ENCODE results near the gene GRIK2.
"Not testable (repeated sequence)": the region's sequence is repeated elsewhere in the genome, so short reads cannot be mapped to it uniquely, and the experiment has no call there.

GRIK2 gene

DNA sequence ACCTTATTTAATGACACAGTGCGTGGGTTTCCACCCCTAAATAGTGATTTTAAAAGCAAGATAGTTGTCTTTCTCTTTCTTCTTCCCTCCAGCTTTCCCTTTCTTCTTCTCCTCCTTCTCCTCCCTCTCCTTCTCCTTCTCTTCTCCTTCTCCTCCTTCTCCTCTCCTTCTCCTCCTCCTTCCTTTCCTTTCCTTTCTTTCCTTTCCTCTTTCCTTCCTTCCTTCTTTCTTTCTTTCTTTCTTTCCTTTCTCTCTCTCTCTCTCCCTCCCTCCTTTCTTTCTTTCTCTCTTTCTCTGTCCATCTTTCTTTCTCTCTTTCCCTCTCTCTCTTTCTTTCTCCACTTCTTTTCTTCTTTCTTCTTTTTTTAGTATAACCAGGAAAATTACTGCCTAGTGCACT is 670.6 kb downstream of the GRIK2 start:
- no peak for DNase-seq (ENCODE audit: low spot score)
- no peak for TF ChIP-seq CTCF (IDR thresholded peaks at IDR 0.05; ENCODE audit: extremely low read depth, missing control alignments)

DNA sequence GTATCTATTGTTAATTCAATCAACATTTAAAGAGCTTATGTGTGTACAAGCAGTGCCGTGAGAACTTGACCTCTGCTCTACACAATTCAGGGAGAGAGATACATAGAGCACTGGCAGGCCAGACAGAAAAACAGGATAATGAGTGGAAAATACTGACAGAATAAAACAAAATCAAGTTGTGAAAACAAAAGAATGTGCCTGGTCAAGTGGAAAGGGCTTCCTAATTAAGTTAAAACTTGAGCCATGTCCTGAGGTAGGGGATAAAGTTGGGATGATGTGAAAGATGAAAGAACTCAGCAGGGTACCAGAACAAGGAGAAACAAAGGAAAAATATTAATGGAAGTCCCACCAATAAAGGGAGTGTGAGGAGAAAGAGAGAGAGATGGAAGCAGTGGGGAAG is 672.8 kb downstream of the GRIK2 start:
- no peak for DNase-seq (ENCODE audit: low spot score)
- no peak for TF ChIP-seq CTCF (IDR thresholded peaks at IDR 0.05; ENCODE audit: extremely low read depth, missing control alignments)

DNA sequence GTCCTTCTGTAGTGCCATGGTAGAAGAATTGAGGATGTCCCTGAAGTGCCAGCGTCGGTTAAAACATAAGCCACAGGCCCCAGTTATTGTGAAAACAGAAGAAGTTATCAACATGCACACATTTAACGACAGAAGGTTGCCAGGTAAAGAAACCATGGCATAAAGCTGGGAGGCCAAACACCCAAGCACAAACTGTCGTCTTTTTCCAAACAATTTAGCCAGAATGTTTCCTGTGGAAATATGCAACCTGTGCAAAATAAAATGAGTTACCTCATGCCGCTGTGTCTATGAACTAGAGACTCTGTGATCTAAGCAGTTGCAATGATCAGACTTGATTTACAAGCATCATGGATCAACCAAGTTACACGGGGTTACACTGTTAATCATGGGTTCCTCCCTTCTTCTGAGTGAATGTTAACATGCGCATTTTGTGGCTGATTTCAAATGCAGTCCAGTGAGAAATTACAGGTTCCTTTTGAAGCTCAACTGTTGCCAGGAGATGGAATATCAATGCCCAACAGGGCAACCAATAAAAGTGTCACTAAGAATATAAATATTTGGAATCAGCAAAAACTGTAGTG is 674.9 kb downstream of the GRIK2 start:
- DNase-seq (ENCODE audit: low spot score): no peak
- TF ChIP-seq CTCF (IDR thresholded peaks at IDR 0.05; ENCODE audit: extremely low read depth, missing control alignments): no peak

- no peak for DNase-seq (ENCODE audit: low spot score)
- TF ChIP-seq CTCF (IDR thresholded peaks at IDR 0.05; ENCODE audit: extremely low read depth, missing control alignments): no peak
Observed at GRCh38 chr6:102075539-102075938, 682.0 kb downstream of the GRIK2 start.

GRCh38 chr6:102085257-102085656 is 691.7 kb downstream of the GRIK2 start:
- TF ChIP-seq CTCF (IDR thresholded peaks at IDR 0.05; ENCODE audit: extremely low read depth, missing control alignments): no peak
- DNase-seq (ENCODE audit: low spot score): no peak

DNA sequence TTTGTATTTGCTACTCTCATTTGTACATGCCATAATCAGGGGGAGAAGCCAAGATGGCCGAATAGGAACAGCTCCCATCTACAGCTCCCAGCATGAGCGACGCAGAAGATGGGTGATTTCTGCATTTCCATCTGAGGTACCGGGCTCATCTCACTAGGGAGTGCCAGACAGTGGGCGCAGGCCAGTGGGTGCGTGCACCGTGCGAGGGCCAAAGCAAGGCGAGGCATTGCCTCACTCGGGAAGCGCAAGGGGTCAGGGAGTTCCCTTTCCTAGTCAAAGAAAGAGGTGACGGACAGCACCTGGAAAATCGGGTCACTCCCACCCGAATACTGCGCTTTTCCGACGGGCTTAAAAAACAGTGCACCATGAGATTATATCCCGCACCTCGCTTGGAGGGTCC is 694.7 kb downstream of the GRIK2 start:
- DNase-seq (ENCODE audit: low spot score): not testable (repeated sequence)

DNA sequence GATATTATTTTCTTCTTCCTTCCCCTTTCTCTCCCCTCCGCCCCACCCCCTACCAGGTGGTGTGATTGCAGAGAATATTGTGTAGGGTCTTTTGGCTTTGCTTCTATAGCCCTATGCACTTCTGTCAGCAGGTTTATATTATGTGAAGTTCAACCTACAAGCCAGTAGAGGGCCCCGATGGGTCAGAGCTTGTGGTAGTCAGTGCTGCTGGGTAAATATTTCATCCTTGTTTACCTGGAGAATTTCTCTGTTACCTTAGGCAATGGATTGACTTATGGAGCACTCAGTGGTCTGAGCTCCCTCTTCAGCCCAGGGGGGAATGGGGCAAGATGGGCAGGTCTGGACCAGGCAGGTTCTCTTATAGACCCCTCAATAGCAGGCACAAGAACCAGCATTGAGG is 720.9 kb downstream of the GRIK2 start:
- DNase-seq (ENCODE audit: low spot score): peak; percentile 3
- no peak for TF ChIP-seq CTCF (IDR thresholded peaks at IDR 0.05; ENCODE audit: extremely low read depth, missing control alignments)

DNA sequence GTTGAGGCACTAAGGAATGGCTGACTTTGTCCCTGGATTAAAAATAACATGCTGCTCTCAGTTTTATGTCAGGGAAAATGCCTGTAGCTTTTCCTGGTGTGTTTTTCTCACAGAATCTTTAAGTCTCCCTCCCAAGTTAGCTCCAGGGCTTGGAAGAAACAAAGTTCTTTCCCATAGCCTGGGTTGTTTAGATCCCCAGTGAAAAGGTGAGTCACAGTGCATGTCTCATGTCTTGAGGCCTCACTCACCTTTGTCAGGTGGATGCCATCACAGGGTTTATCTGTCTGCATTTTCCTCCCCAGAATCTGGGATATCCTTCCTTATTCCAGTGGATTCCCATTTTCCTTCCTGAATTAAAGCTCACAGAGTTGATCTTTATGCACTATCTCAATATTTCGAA is 722.4 kb downstream of the GRIK2 start:
- no peak for DNase-seq (ENCODE audit: low spot score)
- TF ChIP-seq CTCF (IDR thresholded peaks at IDR 0.05; ENCODE audit: extremely low read depth, missing control alignments): no peak

All from GM20000 (cell line).